CD4-positive, alpha-beta T cell treated with Interferon alpha-2 for 1 hour (primary cell): ENCODE results near the gene CNOT6L.
"Not testable (repeated sequence)": the region's sequence is repeated elsewhere in the genome, so short reads cannot be mapped to it uniquely, and the experiment has no call there.

Experiments
- DNase-seq, 2 donors: peaks; one replicate each; pipeline ENCODE4 v3.0.0-alpha.2; 2020 to 2022

Gene CNOT6L

DNA sequence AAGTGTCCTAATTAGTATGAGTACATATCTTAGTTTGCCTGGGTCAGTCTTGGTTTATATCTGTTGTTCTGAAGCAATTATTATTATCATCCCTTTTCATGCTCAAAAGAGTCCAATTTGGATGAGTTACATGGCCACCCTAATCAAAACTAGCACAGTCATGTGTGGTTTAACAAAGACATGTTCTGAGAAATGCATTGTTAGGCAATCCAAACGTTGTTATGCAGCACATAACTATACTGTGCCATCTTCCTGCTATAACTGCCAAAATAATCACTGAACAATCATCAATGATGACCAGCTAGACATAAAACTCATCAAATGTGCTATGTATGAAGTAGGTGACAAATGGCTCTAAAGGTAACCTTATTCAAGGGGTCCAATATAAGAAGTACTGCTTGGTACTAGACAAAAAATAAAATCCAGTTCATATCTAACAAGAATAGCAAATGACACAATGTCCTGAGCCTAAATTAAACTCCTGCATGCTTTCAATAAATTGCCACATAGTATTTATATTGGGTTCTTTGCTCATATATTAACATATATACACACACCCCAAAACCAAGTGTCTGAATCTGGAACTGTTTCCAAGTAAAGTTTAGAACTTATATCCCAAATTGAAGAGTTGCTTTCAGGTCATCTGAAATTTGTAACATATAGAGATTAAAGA lies 41.9 kb downstream of the CNOT6L start:
- DNase-seq = no peak

DNA sequence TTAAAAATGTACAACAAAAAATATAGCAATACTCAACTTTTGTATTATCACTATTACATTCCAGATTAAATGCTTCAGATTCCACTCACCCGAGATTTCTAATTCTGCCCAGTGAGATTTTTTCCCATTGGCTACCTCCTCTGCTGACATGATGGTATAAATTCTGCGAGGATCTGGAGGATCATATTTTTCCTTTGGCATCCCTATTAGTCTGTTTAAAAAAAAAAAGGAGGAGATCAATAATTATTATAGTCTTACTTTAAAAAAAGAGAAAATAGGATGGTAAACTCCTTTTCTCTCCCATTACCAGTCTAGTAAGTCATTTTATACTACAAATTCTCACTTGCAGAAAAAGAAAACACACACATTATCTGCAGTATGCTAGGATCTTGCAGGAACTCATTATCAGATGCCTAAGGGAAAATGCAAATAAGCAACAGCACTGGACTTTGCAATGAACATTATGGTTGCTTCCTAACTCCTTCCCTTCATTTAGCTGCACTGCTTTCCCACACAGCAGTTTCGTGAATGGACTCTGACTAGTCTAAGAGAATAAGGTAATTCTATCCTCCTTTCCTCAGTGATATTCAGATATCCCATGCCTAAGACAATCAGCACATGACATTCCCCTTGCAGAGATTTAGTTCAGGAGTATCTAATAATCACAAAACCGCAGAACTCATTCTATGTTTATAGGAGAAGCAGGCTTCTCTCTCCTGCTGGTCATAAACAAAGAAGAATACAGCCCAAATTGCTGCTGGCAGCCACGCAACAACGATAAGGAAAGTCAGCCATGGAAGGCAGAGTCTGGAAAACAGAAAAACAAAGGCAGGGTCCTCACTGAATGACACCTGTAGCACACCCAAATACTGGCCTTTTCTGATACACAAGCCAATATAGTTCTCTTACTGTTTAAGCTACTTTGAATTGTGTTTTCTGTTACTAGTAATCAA lies 42.7 kb downstream of the CNOT6L start:
- no peak for DNase-seq

DNA sequence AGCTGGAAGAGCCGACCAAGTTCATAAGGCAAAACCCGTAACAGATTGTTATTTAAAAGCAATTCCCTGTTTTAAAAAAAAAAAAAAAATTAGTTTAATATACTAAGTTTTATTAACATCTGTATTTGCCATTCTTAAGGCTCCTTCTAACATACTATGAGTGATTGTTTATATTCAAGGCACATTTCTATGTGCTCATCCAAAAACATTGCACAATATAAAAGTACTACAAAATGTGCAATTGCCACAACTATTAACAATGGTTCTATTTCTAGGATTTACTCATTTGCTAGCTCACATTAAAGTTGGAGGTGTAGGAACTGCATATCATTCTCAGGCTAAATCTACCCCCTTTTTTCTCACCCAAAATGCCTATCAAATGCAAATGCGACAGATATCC lies 46.1 kb downstream of the CNOT6L start:
- no peak for DNase-seq

DNA sequence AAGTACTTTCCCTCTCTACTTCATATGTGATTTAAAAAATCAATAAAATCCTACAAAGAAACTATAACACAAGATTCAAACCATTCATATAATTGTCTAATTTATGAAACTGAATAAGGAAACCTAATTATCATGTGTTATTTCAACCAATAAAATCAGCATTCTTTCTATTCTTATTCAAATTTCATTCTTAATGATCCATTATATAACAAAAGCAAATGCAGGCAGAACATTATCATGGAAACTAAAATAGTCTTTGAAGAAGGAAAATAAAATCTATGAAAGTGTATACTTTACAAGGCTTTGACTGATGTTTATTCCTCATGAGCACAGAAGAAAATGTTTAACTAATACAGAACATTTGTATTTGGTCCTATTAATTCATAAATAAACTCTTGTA lies 47.6 kb downstream of the CNOT6L start:
- DNase-seq = no peak

DNA sequence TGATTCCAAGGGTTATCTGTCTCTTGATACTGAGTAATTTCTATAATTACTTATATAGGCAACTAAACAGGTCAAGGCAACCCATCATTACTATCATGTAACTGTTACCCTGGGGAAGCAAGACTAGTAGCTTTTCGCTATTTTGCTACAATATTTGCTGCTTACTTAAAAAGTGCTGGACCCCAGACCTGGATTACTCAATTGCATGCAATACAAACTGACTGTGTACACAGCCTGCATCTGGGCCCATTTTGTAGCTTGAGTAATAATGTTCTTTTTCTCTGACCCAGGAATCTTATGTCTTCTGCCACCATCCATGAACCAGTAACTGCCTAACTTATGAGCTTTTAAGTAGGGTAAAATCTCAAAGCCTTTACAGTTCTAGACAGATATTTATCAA lies 53.4 kb downstream of the CNOT6L start:
- DNase-seq = no peak

DNA sequence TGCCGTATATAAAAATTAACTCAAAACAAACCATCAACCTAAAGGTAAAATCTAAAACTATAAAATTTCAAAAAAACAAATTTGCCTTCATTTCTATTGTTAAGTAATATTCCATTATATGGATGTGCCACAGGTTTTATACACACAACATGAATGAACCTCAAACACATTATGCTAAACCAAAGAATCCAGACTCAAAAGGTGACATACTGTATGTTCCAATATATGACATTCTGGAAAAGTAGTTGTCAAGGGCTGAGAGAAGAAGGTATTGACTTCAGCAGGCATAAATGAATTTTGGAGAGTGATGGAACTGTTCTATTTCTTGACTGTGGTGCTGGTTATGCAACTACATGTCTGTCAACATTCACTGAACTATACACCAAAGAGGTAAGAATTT lies 56.6 kb downstream of the CNOT6L start:
- DNase-seq = no peak

DNA sequence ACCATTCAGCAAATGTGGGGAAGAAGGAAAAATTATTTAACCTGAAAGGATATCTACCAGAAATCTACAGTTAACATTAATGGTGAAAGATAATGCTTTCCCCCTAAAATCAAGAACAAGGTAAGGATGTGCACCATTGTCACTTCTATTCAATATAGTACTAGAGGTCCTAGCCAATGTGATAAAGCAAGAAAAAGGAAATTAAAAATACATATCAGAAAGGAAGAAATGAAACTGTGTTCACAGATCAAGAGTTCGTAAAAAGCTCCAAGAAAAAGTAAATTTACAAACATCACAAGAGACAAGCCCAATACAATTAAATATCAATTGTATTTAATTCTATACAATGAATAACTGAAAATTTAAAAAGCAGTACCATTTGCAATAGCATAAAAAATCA lies 57.6 kb downstream of the CNOT6L start:
- DNase-seq = no peak

DNA sequence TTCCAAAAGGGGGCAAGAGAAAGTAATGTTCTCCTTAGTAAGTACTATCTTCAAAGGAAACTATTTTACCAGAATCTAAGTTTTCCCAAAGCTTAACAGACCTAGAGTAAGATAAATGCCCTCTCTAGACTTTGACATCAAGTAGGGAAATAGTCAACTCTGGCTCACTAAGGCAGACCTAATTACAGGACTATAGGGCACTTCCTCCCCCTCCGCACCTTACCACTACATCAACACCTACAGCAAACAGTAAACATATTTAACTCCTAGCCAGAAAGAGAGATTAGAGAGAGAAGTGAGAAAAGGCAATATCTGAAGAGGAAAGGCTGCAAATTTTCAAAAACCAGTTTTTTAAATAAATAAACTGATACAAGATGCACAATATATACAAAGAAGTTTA lies 60.4 kb downstream of the CNOT6L start:
- no peak for DNase-seq

DNA sequence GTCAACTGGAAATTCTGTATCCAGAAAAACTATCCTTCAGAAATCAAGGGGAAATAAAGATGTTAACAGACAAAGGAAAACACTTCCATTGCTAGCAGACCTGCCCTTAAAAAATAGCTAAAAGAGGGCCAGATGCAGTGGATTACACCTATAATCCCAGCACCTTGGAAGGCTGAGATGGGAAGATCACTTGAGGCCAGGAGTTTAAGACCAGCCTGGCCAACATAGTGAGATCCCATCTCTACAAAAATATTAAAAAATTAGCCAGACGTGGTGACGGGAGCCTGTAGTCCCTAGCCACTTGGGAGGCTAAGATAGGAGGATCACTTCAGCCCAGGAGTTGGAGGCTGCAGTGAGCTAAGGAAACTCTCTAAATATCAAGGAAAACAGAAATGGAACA lies 67.4 kb downstream of the CNOT6L start:
- DNase-seq = no peak

DNA sequence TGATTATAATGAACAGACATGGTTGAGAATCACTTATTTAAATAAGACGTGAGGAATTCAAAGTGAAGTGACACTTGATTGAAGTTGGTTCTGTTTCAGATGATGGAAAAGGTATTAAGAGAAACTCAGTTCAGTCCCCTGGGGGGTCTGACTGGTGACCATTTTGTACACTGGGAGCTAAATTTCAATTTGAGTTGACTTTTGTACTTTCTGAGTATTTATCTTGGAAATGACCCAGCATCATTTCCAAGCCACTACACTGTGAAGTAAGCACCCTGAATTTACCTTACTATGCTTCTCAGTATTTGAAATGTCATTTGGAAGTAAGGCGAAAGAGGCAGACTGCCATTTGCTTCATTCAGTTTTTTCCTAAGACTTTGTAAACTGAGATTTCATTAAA lies 73.4 kb downstream of the CNOT6L start:
- DNase-seq = no peak

DNA sequence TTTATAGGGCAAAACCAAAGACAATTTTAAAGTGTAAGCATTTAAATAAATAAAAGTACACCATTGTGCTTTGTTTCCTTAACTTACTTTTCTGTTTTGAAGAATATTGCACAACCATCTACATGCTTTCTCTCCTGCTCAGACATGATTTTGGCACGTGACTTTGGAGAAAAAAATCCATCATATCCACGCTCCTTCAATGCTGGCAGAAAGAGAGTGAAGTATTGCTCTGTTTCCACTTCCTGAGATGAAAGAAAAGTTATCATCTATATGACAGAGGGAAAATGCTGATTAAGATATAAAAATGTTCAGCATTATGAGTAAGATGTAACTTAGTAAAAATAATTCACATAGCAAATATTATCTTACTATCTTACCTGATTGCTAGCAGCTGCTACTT lies 77.1 kb downstream of the CNOT6L start:
- DNase-seq = no peak

DNA sequence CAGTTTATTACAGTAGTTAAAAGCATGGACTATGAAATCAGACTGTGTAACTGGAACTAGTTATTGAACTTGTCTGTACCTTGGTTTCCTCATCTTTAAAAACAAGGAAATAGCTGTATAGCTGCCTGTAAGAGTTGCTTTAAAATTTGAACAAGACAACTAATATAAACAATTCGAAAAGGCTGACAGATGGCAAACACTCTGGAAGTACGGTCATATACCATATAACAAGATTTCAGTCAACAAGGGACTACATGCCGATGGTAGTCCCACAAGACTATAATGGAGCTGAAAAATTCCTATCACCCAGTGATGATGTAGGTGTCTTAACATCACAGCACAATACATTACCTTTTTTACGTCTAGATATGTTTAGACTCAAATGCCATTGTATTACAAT lies 78.7 kb downstream of the CNOT6L start:
- no peak for DNase-seq

DNA sequence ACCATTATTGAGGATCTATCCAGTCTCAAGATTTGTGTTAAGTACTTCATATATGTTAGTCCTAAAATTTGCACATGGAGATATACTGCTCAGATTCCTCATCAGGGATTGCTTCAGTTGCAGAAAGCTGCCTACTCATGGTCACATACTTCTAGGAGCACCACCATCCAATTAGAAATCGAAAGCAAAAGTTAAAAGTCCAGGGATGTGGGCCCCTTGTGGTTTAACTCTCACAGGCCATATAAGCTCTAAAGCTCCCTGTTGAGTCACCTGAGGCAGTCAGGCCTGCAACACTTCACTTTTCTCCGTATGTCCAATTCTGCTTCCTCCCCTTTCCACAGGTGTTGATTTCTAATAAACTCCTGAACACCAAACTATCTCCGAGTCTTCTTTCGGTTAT lies 84.2 kb downstream of the CNOT6L start:
- peak; percentile 22 to 64 for DNase-seq

DNA sequence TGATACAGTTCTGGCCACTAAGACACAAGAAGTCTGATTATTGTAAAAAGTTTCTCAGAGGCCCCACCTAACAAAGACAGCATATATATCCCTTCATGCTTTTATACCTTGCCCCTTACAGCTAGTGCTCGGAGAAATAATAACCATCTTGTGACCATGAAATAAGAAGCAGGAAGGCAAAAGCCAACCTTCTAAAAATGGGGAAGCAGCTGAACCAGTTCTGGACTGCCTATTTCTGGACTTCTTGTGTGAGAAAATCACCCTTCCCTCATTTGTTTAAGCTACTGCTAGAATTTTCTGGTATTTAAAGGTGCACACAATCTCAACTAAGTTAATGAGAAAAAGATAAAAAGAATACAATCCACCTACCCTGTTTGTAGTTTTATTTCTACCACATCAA lies 87.5 kb downstream of the CNOT6L start:
- no peak for DNase-seq

DNA sequence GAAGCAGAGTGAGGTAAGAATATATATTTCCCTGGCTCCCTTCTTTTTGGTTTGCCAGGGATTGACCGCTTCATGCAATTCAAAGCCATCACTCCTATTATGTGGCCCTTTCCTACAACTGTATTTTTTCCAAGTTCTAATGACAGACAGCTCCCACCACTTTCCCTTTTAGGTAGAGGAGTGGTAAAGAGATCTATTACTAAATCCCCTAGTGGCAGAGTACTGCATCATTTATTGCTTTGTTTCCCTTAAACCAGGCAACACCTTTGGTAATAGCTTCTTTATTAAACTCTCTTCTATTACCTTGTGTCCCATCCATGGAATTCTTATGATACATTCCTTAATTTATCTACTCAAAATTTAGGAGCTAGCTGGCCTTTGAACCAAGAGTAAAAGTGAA lies 90.7 kb downstream of the CNOT6L start:
- DNase-seq = no peak

DNA sequence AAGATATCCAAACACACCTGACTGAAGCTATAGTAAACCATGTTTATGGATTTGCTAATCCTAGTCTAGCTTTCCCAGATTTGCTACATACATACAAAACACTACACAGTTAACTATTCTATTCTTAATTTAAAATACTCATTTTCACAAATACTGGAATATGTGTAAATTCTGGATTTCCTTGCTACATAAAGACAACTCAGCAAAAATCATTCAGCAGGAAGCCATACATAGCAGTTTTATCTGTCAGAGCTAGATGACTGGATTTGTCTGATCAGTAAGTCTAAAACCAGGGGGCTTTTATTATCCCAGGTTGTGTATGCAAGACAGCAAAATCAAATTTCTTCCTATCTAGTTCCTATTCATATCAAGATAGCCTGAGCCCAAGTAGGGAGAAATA lies 98.1 kb downstream of the CNOT6L start:
- DNase-seq = no peak

DNA sequence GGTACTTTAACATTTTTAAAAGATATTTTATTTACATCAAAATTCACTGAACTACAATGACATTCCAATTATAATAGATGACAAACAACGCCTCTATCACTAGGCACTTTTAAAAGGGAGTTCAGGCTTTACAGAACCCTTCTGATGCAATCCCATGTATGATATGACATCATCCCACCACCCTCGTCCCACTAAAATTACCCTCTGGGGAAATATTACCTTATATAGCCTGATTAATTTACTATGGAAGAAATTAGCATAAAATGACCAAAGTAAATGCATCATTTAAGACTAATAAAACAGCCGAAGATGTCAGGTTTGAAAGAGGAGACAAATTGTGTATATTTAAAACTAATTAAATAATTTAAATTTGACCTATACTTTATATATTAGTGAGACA lies 100.7 kb downstream of the CNOT6L start:
- not testable (repeated sequence) for DNase-seq

DNA sequence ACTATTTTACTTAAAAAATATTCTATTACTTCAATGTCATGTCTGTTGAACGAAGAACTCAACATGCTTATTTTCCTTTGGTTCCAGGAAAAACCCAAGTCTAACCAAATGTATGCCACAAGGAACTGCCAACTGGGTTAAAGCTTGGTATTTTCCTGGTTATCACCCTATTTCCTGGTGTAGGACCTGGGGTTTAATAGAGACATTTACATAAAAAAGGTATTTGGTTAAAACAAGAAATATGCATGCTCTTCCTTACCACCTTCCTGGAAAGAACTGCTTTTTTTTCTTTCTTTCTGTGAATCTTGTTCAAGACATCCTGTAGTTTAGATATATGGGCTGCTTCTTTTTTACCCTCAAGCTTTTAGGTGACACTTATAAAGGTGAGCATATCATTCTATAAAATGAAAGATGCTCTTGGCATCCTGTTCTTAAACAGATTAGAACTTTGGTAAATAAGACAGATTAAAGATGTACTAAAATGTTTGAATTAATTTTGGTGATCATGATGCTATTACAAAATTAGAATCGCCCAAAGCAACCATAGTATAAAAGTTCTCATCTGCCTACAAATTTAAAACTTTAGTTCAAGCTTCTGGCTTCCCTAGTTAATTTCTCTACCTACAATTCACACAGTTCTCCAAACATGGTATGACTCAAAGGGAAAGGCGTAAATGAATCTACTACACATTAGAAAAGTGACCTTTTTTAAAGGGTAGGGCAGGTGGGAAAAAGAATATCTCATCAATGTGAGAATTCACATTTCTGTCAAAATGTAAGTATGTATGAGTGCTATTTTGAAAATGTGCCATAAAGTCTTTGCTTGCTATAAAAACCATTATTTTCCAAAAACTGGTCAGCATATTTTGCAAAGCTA lies 103.5 kb downstream of the CNOT6L start:
- DNase-seq = no peak

DNA sequence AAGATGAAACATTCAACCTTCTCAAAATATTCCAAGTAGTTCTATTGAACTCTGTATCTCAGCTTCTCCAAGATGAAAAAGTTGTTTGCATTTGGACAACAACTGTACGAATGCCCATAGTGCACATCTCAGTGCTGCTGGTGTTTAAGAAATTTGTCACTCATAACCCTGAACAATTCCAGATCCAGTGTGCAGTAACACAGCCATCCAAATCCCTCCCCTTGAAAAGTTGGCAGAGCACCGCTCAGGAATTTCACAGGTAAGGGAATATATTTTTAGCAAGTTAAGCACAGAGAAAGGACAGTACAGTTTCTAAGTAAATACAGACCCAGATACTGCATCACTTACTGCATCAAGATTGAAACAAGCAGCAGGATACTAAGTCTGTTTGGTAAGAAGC lies 104.7 kb downstream of the CNOT6L start:
- no peak for DNase-seq

DNA sequence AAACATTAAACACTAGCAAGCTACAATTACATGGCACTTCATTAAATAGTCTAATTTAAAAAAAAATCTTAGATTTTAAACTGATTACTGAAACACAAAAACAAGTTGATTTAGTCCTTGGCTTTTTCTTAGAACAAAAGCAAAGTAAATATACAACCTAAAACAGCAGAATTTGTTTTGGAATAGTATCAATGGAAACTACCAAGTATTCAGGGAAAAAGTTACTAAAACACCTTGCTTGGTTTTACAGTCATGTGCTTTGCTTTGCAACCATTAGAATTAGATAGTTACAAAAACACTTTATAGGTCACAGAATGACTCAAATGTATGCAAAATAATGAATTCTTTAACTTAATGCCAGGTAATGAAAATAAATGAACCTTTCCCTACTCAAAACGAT lies 105.3 kb downstream of the CNOT6L start:
- DNase-seq = no peak

DNA sequence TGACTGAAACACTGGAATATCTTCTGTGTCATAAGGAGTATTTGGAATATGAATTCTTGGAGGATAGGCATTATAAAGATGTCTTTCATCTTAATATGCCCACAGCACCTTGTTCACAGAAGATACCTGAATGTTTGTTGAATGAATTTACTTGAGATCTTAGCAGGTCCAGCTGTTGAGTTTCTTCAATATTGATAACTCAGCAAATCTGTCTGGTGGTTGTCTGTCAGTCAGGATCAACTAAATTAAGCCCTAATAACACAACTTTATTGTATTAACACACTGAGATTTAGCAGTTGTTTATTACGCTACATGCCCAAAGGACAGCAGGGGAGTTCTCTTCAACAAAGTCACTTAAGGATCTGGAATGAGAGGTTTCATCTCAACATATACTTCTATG lies 106.5 kb downstream of the CNOT6L start:
- no peak for DNase-seq

DNA sequence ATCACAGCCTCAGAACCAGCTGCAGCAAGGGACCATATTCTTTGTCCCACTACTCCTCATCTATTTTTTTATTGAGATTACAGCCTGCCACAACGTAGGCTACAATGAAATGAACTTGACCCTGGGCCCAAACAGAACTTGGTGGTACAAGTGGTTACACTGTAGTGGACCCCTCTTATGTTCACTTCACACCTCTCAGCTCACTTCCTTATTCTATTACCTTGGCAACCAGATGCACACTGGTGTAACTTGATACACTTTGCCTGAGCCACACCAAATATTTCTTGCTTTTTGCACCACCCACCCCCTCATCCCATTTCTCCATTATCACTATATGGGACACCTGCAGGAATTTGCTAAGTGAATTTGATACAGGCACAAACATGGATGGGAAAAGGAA lies 107.7 kb downstream of the CNOT6L start:
- no peak for DNase-seq

DNA sequence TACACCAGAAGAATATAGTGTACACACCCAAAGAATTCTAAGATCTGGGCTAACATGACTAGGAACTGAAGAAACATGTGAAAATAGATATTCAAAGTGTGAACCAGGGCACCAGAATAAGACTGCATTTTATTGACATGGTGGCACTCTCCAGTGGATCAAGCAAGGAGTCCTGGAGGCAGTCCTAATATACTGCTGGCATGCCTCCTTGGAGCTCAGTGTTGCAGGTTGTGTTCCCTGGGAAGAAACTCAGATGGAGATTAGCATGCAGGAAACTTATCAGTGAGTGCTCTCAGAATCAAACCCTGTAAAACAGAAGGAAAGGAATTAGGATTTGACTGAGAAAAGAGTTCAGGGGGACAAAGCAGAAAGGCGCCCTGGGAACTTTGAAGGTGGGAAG lies 108.5 kb downstream of the CNOT6L start:
- DNase-seq = no peak

DNA sequence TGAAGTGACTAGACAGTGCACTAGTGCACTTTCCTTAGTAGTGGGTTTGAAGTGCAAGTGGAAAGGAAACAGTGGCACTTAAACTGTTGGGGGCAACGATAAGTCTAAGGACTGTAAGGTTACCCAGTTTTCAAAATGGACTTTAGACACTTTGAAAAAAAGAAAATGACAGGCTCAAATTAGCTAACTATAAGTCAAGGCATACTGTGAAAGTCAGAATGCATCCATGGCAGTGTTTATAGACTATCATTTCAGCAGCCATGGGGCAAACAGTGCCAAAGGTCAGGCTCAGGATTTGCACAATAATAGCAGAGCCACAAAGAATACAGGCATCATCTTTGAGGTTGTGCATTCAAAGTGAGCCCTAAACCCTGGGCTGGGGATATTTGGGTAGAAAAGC lies 109.1 kb downstream of the CNOT6L start:
- no peak for DNase-seq
